8988T (cell line): ENCODE results near the gene LYSMD2.

Source experiments
- DNase-seq: peaks from one replicate; pipeline ENCODE4 v3.0.0; 2011

LYSMD2 gene

DNA sequence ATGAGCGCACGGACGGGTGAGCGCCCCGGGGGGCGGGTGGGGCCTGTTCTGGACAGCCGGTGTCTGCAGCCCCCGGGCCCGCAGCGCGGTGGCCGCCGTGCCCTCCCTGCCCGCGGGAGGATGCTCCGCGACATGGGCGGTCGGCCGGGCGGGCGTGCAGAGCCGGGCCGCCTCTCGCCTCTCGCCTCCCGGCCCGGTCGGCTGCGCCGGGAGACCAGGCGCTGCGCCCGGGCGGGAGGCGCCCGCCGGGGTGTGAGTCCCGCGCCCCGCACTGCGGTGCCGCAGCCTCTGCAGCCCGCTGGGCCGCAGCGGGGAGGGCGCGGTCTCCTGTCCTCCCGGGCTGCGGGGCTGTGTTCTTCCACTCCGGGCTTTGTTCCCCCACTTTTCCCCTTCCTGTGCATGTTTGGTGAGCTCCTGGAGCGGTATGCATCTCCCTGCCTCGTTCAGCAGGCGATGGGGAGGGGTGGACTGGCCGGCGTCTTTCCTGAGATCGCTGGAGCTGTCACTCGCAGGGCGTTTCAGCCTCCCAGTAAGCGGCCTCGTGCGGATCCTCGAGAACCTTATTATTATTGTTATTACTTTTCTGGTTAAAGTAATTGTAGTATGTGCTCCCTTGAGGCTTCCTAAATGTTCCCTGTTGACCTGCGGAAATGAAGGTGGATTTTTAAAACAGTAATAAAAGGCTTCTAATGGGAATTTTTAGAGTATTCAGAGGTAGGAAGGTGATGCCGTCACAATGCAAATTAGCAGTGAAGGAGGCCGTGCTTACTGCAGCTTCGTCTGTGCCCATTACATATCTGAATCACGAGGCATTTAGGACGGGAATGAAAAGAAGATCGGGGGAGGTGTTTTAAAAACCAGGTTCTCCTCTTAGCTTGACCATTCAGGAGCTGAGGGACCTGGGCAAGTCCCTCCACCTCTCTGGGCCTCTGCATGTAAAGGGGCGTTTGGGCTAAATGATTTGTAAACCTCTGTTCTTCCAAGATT is 14.5 kb upstream of the LYSMD2 start:
- DNase-seq, result no peak

DNA sequence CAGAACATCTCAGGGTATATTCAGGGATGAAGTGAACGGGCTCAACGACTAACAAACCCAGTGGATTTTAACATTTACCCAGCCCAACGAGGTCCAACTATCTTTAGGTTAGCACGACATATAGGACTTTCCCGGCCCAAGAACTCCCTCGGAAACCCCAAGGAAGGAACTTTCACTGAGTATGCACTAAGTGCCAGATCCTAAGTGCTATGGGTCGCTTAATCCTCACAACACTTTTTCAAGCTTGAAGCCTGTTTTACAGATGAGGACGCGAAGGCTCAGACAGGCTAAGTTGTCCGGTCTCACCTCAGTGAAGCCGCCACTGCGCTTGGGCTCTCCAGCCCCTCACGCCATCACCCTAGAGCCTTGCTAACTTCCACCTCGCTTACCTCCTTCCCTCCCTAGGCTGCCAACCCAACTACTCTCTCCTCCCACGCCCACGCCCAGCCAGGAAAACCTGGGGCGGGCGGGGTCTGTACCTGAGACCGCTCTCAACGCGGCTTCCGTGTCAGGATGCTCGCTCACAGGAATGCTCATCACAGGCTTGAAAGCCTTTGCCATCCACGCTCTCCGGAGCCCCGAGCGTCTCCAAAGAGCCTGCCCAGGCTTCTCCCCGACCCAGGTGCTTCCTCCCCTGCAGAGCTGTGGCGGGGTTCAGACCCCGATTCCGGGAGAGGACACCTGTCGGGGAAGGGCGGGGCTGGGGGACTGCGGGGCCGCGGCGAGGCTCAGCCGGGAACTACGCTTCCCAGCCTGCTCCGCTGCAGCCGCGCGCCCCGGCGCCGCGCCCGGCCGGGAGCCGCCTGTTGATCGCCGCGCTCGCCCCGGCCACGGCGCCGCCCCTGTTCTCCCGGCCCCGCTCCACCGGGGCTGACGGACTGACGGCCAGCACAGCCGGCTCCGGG is 13.6 kb upstream of the LYSMD2 start, which contains the start of gene TMOD2:
Gene TMOD2 (plus strand): TSS at position 806 of the 905 bp plus-strand sequence. CDS start 14,845 bp downstream, outside the sequence.
- DNase-seq, result peak; percentile 41

DNA sequence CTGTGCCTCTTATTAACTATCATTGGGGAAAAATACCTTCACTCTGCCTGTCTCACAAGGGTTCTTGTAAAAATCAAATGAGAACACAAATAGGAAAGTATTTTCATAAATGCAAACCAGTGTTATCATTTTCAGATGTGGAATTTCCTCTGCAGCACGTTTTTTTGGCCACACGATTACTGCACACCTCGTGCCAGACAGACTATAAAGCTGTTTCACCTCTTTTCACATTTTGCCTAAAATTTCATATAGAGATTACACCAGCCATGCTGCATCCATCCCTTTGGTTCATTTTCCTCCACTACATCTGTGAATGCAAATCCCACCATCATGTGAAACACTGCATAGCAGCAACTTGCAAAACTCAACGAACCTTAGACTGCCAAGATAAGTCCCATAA is 12.7 kb upstream of the LYSMD2 start:
- DNase-seq, result no peak

DNA sequence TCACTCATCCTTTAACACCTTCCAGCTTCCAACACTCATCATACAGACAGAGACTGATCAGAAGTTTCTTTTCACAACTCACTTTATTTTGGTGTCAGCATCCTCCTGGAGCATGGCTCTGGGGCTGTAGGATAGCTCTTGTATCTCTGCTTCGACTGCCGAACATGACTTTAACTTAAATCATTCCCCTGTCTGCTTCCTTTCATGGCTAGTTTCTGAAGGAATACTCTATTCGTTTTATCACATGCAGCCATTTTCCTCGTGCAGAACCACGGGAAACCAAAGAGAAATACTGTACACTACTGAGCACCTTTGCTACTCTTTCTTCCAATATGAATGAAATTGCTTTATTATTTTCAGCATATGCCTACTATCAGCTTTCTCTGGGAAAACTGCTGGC is 11.9 kb upstream of the LYSMD2 start:
- DNase-seq, result no peak

DNA sequence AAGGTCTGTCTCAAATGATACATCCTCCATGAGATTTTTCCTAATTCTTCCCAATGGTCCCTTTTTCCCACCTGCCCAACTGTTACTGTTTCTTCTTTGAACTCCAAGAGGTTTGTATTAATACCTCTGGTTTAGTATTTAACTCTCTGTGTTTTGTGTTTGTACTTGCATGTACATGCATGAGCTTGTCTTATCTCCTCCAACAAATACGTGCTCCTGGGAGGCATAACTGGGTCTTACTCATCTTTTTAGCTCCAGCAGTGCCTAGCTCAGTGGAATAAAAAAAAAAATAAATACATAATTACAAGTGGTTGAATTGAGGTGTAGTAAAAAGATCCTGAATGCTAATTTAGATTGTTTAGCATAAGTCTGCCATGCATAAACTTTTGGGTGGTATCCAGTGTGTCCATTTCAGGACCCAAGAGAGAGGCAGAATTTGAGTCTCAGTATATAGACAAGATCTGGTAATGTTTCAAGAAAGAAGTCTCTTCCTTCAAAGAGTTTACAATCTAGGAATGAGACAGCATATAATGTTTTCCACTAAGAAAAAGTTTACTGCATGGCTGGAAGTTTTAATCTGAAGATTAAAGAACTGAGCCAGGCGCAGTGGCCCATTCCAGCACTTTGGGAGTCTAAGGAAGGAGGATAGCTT is 1.7 kb upstream of the LYSMD2 start:
- no peak for DNase-seq

DNA sequence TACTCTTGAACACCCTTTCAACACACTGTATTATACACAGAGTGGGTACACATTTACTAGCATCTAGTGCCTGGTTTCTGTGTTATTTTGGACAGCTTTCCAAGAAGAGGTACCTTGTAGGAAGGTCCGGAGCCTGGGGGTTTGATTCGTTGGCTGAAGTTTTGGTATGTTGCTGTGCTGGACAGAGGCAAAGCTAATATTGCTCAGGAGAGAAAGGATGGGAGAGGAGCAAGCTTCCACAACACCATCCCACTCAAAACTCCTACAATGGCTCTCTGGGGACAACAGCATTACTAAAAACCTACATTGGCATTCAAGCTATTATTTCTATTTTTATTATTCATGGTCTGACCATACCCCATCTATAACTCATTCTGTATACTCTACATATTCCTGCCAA is 1.1 kb upstream of the LYSMD2 start:
- DNase-seq, result no peak

DNA sequence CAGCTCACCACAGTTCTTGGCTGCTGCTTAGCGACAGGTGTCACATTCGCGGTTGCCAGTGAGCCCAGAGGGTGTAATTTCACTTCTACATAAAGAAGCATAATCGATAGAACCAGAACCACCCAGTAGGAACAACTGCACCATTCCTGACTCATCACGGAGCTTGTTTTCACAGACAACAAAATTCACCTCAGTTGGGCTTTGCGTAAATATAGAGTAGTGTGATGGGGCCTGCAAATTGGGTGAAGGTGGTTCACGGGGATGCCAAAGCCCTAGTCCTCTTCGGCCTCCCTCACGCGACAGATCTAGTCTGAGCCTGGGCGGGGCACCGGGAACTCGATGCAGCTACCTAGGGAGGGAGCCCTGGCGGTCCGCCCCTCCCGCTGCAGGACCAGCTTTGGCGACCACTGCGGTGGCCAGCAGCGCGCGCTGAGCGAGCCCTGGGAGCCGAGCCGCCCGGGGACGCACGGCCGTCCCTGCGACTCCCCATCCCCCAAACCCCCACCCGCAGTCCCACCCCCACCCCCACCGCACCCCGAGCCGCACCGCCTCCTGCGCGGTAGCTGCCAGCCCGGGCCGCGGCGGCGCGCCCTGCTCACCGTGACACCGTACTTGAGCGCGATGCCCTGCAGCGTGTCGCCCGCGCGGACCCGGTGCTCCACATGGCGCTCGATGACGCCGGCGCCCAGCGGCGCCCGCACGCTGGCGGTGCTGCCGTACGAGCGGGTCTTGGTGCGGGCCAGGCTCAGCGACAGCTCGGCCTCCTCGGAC is 519 bp downstream of the LYSMD2 start:
- peak; percentile 41 for DNase-seq

DNA sequence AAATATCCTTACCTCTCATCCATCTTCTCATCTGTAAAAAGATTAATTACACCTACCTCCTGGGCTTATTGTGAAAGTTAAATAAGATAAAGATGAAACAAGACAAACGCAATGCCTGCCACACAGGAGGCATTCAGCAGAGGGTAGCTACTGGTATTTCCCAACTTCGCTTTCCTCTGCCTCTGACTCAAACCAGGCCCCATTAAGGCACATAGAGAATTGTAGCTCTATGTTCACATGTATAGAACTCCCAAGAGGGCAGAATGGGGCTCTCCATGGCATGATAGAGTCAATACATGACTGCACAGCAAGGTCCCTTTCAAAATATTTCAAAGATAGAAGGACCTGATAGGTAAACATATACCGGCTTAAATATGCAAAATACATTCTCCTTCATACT is 1.4 kb downstream of the LYSMD2 start:
- DNase-seq, result no peak

DNA sequence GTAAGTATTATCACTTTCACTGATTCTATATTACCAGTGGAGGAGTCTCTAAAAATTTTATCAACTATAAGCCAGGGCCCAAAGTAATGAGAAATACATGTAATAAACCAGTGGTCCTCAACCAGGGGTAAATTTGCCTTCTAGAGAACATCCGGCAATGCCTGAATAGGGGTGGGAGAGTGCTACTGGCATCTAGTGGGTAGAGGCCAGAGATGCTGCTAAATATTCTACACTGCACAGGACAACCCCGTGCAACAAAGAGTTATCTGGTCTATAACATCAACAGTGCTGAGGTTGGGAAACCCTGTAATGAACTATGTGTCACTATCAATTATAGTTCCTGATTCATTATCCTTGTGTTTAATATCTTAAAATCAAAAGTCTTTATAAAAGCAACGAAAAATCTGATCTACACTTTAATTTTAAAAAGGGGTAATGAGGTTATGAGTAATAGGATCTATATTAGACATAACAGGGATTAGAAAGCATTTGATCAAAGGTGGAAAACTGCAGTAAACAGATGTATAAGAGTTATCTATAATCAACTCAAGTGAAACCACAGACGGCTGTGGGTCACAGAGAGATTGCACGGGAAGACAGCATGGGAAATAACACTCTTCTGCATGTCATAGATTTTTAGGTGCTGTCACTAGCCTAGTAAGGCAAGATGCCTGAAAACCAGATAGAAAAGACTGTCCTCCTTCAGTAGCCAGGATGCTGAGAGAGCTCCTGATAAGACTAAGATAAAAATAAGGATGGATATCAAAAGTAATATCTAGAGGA is 2.0 kb downstream of the LYSMD2 start:
- DNase-seq, result no peak

DNA sequence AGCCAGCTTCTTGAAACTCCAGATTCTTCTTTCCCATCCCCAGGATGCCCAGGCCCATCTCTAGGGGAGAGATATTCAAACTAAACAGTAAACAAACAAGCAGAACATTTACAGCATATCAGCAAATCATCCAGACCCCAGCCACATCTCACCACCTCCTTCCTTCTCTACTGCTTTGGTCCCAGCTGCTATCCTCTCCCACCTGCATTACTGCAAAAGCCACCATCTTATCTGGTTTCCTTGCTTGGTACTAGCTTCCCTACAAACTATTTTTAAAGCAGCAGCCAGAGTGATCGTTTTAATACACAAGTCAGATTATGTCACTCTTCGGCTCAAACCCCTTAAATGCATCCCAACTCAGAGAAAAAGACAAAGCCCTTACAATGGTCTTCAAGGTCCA is 4.8 kb downstream of the LYSMD2 start:
- DNase-seq, result no peak

DNA sequence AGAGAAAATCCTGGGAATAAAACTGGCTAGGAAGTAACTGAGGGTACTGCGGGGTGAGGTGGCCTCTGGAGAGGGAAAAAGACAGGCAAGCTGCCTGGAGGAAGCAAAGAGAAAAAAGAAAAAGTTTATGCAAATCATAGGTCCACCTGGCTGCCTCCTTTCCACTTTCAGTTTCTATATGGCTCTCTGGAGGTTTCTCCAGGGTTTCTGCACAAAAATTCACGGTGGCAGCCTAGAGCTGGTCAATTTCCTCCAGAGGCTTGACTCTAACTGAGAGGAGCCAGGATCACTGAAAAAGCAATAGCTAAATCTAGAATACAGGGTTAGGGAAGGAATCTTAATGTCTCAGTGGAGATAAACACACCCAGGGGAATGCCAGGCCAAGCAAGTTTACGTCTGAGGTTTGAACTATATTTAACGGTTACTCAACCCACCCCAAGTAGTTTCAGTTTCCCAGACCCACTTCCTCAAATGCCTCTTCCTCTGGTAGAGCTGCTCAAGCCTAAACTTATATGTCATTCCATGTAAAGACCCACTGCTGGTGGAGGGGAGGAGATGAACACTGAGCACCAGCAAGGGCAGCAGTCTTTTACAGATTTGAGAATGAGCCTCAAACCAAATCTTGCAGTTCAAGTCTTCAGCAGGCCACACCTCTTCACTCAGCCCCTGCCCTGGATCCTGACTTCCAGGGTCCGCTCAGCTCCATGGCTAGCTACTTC is 5.7 kb downstream of the LYSMD2 start:
- DNase-seq, result no peak

DNA sequence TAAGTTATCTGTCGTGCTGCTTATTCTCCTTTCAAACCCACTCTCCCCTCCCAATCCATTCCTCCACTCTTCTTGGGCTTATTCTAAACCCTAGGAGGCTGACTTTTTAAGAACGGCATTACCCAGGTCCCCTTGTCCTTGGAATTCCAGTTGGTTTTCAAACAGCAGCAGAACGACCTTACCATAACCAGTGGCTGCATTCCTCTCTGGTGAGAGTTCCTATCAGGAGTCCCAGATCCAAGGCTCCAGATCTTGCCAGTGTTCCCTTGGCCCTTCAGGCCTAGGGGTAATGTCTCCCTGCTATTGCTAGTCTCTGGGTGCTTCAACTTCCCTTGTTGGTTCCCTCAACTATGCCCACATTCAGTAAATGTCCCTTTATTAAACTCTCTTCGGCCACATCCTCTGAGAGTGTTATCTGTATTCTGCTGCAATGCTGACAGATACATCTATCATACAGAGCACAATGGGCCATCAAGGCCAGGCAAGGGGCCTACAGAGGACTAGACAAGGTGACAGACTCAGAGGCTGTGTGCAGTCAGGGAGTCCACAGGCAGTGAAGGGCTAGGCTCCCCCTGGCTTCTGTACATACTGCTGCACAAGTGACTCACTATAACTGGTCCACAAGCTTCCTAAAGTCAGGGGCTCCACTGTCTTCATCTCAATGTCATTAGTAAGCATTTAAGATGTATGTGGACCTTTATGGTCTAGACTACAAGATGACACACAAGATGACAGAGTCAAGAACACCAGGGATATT is 10.1 kb downstream of the LYSMD2 start:
- DNase-seq, result no peak

DNA sequence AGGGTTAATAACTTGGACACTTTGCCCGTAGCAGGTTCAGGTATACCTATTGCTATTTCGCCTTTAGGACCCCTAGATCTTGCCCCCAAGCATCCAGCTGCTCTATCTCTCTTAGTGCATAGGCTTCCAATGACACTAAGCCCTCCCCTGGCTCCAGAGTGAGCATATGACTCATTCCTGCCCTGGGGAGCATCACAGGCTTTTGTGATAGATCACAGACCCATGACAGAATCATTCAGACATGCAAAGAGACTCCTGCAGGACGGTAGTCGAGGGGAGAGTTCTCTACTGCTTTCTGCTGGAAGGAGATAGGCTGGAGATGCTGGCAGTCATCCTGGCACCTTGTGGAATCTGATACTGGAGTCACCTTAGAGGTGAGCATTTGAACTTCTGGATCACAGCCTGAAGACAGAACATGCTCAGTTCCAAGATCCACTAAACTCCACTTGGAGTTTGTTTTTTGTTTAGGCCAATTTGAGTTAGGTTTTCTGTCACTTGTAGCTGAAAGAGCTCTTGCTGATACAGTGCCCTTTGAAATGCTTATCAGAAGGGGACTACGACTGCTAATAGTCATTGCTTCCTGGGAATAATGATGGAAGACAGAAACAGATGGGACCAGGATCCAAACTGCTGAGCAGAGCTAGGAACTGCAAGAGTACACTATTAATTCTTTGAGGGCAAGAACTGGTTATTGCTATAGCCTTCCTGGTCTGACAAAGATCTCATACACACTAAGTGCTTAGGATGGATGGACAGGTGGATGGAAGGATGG is 11.0 kb downstream of the LYSMD2 start:
- DNase-seq, result peak; percentile 38

DNA sequence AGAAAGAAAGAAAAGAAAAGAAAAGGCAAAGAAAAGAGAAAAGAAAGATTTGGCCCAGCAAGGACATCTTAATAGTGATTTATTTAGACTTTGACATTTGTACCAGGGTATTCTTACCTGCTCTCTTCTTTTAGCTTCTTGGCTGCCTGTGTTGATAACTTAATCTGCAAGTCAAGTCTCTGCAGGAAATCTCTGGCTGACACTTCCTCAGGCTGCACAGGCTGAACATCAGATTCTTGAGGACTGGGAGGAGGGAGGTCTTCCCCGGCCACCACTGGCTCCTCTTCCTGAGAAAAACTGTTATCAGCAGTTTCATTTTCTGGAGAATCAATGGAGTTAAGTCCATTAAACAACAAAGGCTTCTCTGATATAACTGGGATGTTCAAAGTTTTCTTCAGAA is 12.8 kb downstream of the LYSMD2 start:
- DNase-seq, result no peak

DNA sequence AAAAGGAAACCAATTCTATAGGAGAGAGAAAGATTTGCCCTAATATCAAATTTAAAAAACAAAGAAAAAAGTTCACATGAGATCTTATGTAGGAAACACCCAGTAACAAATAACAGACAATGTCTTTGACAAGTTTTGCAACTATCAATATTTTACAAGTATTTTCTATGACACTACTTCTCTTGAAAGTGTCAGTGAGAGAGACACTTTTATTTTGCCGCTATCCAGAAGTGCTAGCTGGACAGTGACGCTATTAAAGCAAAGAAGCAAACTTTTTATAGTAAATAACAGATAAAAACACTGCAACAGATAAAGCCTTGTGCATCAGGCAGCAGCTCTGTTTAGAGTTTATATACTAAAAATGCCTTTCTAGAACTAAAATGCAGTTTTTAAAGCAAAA is 13.3 kb downstream of the LYSMD2 start:
- DNase-seq, result no peak

DNA sequence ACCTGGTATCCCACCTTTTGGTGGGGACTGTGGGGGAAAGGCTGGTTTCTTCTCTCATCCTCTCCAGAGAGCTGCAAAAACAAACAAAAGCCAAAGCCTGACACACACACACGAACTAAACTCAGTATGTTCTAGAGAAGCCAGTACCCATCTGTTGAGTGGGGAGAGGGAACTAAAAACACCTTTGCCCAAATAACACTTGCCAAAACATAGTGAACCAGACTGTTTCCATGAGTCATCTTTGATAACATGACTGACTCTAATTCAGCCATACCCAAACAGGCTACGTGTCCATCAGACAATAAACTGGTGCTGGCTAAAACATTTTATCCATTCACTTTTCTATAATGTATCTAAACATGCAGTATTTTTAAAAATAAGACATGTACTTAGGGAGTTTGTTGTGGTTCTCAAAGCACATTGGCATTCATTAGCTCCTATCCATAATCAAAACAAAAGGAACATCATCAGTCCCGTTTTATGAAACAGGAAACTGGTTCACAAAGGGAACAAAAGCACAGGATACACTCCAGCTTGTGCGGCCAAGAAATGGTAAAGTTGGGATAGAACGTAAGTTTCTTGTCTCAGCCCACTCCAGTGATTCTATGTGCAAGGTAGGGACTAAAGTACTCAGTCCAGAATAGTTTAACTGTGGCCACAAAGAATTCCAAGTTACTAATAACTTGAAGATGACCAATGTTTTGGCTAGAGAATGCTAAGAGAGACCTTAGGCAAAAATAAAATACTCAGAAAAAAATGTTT is 16.1 kb downstream of the LYSMD2 start:
- no peak for DNase-seq

DNA sequence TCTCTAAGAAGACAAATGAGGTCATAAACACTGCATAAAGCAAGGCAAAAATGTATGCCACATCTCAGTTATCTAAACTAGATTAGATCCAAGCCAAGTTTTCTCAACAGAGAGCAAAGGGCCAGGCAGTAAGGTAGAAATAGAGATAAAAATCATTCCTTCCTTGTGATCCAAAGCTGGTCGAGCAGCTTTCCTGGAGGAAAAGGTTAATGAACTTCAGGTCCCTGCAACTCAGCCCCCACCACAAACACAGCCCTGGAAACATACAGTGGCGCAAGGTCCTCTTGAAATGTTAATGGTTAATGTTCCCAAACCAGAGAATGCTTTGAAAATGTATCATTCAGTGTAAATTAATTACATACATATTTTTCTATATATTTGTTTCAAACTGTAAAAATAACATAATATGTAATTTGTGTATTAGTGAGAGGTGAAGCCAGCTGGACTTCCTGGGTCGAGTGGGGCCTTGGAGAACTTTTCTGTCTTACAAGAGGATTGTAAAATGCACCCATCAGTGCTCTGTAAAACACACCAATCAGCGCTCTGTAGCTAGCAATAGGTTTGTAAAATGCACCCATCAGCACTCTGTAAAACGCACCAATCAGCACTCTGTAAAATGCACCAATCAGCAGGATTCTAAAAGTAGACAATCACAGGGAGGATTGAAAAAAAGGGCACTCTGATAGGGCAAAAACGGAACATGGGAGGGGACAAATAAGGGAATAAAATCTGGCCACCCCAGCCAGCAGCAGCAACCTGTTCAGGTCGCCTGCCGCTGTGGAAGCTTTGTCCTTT is 17.1 kb downstream of the LYSMD2 start:
- no peak for DNase-seq

DNA sequence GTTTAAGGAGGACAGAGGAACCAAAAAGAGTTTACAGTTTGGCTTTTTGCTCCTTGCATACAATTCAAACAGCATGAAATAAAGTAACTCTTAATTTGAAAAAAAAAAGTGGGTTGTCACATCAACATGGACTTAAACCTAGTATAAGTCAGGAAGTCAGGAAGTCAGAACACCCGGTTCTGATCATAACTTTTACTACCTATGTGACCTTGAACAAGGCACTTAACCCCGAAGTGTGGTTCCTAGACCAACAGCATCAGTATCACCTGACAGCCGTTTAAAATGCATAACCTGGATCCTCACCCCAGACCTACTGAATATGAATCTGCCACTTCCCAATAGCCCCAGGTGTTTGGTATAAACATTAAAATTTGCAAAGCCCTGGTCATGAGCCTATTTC is 18.7 kb downstream of the LYSMD2 start:
- no peak for DNase-seq
